GM23338 (cell line): ENCODE measurements around the gene PCDHGA4. TPM values are rescaled to one million over a fixed set of nuclear protein-coding genes. Genes with fewer than 3 reads are reported as not detected.

Source experiments
- ATAC-seq: fragments of 200-7000 bp; cut with Tn5 transposase; 3 replicates; pipeline ENCODE4 v1.9.1; 2020
- DNase-seq: peaks from one replicate; pipeline ENCODE4 v3.0.0-alpha.2; 2015; ENCODE audit warnings: low spot score
- H2AFZ ChIP-seq: fragments of 200-600 bp; sonication (generic); 2 replicates; pipeline ENCODE4 v1.8.0; 2016; ENCODE audit warnings: antibody characterized with exemption, mild to moderate bottlenecking, moderate library complexity
- H3F3A ChIP-seq: fragments of 200-600 bp; sonication (generic); replicated peaks from 2 replicates; pipeline ENCODE4 v1.8.0; 2017; ENCODE audit warnings: antibody characterized with exemption, mixed run types, low read depth
- H3K27ac ChIP-seq: fragments of 200-600 bp; sonication (generic); 2 replicates; pipeline ENCODE4 v1.6.1; 2016; ENCODE audit warnings: low read depth
- H3K27me3 ChIP-seq: fragments of 200-600 bp; sonication (generic); 2 replicates; pipeline ENCODE4 v1.8.0; 2016; ENCODE audit warnings: mild to moderate bottlenecking, mixed run types, moderate library complexity; ENCODE audit not compliant: insufficient read depth
- H3K36me3 ChIP-seq: fragments of 200-600 bp; sonication (generic); 2 replicates; pipeline ENCODE4 v1.8.0; 2016; ENCODE audit warnings: mild to moderate bottlenecking; ENCODE audit not compliant: insufficient read depth
- H3K4me1 ChIP-seq: fragments of 200-600 bp; sonication (generic); 2 replicates; pipeline ENCODE4 v1.8.0; 2016; ENCODE audit warnings: mild to moderate bottlenecking, moderate library complexity; ENCODE audit not compliant: insufficient read depth
- H3K4me2 ChIP-seq: fragments of 200-600 bp; sonication (generic); 2 replicates; pipeline ENCODE4 v1.7.1; 2017; ENCODE audit warnings: mixed run types
- H3K4me3 ChIP-seq: fragments of 200-600 bp; sonication (generic); 2 replicates; pipeline ENCODE4 v1.6.1; 2016; ENCODE audit warnings: mixed run types
- H3K79me2 ChIP-seq: fragments of 200-600 bp; sonication (generic); replicated peaks from 2 replicates; pipeline ENCODE4 v1.8.0; 2017; ENCODE audit warnings: mild to moderate bottlenecking; ENCODE audit not compliant: insufficient read depth
- H3K9me2 ChIP-seq: fragments of 200-600 bp; sonication (generic); 2 replicates; pipeline ENCODE4 v1.8.0; 2017; ENCODE audit not compliant: insufficient read depth
- H4K20me1 ChIP-seq: fragments of 200-600 bp; sonication (generic); replicated peaks from 2 replicates; pipeline ENCODE4 v1.8.0; 2017; ENCODE audit warnings: mild to moderate bottlenecking; ENCODE audit not compliant: insufficient read depth
- H3K27ac Mint-ChIP-seq: 2 replicates; pipeline ENCODE4 v1.8.0; 2020; ENCODE audit warnings: inconsistent platforms, mild to moderate bottlenecking, moderate library complexity, mixed read lengths
- H3K27me3 Mint-ChIP-seq: 3 replicates; pipeline ENCODE4 v1.8.0; 2022; ENCODE audit warnings: low read depth, mild to moderate bottlenecking, moderate library complexity, mixed read lengths, inconsistent platforms; ENCODE audit not compliant: insufficient read depth, poor library complexity
- H3K36me3 Mint-ChIP-seq: 3 replicates; pipeline ENCODE4 v1.8.0; 2021; ENCODE audit warnings: low read depth, mild to moderate bottlenecking, inconsistent platforms, moderate library complexity, mixed read lengths
- H3K4me1 Mint-ChIP-seq: 3 replicates; pipeline ENCODE4 v1.8.0; 2020; ENCODE audit warnings: mild to moderate bottlenecking, inconsistent platforms, mixed read lengths
- H3K4me3 Mint-ChIP-seq: 3 replicates; pipeline ENCODE4 v1.8.0; 2021; ENCODE audit warnings: moderate library complexity, mild to moderate bottlenecking, inconsistent platforms, mixed read lengths
- H3K9me3 Mint-ChIP-seq: 3 replicates; pipeline ENCODE4 v1.8.0; 2020; ENCODE audit warnings: moderate library complexity, mild to moderate bottlenecking, inconsistent platforms, mixed read lengths
- ETS1 ChIP-seq: IDR thresholded peaks from 2 replicates; pipeline ENCODE4 v1.6.1; 2016; ENCODE audit warnings: antibody characterized with exemption
- JUNB ChIP-seq: IDR thresholded peaks from one replicate; pipeline ENCODE4 v1.6.1; 2016; ENCODE audit warnings: antibody characterized with exemption; ENCODE audit not compliant: unreplicated experiment
- POLR2AphosphoS5 ChIP-seq: IDR thresholded peaks from 2 replicates; pipeline ENCODE4 v1.6.1; 2016; ENCODE audit warnings: antibody characterized with exemption, low read depth
- REST ChIP-seq: IDR thresholded peaks from one replicate; pipeline ENCODE4 v1.6.1; 2018; ENCODE audit warnings: antibody characterized with exemption; ENCODE audit not compliant: unreplicated experiment
- STAT1 ChIP-seq: IDR thresholded peaks from one replicate; pipeline ENCODE4 v1.6.1; 2016; ENCODE audit warnings: antibody characterized with exemption; ENCODE audit not compliant: unreplicated experiment
- ZNF331 ChIP-seq: fragments of 250-450 bp; sonication (Bioruptor Pico); IDR thresholded peaks from 2 replicates; pipeline ENCODE4 v1.5.0; 2020; ENCODE audit warnings: low read depth, mild to moderate bottlenecking, moderate library complexity
- polyA plus RNA-seq: library from polyadenylated mRNA; unstranded; fragments of >200 nt; fragmentation: Nextera tagmentation; extraction: Ambion mirVana; gene quantifications from 2 replicates; pipeline ENCODE4 v1.2.1, GENCODE V29; 2016
- total RNA-seq: library from RNA; depleted of rRNA; stranded (reverse); fragments of >200 nt; shearing (Covaris generic); gene quantifications from 2 replicates; pipeline ENCODE4 v1.2.3, GENCODE V29; 2014
- TF ChIP-seq, protein P1 (sequence below): fragments of 250-450 bp; sonication (Bioruptor Pico); IDR thresholded peaks from 2 replicates; pipeline ENCODE4 v1.5.0; 2020; ENCODE audit warnings: mild to moderate bottlenecking, moderate library complexity

The PCDHGA4 gene
- total and polyA plus RNA-seq, 2 experiments from 2014 or later: 0.99 to 7.2 TPM

DNA sequence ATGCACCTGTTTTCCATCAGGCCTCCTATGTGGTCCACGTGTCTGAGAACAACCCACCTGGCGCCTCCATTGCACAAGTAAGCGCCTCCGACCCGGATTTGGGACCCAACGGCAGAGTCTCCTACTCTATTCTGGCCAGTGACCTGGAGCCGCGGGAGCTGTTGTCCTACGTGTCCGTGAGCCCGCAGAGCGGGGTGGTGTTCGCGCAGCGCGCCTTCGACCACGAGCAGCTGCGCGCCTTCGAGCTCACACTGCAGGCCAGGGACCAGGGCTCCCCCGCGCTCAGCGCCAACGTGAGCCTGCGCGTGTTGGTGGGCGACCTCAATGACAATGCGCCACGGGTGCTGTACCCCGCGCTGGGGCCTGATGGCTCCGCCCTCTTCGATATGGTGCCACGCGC, 3.2 kb upstream of the PCDHGA4 start (continued):
- TF ChIP-seq, protein P1, sequence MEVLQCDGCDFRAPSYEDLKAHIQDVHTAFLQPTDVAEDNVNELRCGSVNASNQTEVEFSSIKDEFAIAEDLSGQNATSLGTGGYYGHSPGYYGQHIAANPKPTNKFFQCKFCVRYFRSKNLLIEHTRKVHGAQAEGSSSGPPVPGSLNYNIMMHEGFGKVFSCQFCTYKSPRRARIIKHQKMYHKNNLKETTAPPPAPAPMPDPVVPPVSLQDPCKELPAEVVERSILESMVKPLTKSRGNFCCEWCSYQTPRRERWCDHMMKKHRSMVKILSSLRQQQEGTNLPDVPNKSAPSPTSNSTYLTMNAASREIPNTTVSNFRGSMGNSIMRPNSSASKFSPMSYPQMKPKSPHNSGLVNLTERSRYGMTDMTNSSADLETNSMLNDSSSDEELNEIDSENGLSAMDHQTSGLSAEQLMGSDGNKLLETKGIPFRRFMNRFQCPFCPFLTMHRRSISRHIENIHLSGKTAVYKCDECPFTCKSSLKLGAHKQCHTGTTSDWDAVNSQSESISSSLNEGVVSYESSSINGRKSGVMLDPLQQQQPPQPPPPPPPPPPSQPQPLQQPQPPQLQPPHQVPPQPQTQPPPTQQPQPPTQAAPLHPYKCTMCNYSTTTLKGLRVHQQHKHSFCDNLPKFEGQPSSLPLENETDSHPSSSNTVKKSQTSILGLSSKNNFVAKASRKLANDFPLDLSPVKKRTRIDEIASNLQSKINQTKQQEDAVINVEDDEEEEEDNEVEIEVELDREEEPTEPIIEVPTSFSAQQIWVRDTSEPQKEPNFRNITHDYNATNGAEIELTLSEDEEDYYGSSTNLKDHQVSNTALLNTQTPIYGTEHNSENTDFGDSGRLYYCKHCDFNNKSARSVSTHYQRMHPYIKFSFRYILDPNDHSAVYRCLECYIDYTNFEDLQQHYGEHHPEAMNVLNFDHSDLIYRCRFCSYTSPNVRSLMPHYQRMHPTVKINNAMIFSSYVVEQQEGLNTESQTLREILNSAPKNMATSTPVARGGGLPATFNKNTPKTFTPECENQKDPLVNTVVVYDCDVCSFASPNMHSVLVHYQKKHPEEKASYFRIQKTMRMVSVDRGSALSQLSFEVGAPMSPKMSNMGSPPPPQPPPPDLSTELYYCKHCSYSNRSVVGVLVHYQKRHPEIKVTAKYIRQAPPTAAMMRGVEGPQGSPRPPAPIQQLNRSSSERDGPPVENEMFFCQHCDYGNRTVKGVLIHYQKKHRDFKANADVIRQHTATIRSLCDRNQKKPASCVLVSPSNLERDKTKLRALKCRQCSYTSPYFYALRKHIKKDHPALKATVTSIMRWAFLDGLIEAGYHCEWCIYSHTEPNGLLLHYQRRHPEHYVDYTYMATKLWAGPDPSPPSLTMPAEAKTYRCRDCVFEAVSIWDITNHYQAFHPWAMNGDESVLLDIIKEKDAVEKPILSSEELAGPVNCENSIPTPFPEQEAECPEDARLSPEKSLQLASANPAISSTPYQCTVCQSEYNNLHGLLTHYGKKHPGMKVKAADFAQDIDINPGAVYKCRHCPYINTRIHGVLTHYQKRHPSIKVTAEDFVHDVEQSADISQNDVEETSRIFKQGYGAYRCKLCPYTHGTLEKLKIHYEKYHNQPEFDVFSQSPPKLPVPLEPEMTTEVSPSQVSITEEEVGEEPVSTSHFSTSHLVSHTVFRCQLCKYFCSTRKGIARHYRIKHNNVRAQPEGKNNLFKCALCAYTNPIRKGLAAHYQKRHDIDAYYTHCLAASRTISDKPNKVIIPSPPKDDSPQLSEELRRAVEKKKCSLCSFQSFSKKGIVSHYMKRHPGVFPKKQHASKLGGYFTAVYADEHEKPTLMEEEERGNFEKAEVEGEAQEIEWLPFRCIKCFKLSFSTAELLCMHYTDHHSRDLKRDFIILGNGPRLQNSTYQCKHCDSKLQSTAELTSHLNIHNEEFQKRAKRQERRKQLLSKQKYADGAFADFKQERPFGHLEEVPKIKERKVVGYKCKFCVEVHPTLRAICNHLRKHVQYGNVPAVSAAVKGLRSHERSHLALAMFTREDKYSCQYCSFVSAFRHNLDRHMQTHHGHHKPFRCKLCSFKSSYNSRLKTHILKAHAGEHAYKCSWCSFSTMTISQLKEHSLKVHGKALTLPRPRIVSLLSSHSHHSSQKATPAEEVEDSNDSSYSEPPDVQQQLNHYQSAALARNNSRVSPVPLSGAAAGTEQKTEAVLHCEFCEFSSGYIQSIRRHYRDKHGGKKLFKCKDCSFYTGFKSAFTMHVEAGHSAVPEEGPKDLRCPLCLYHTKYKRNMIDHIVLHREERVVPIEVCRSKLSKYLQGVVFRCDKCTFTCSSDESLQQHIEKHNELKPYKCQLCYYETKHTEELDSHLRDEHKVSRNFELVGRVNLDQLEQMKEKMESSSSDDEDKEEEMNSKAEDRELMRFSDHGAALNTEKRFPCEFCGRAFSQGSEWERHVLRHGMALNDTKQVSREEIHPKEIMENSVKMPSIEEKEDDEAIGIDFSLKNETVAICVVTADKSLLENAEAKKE (CRISPR knock-in tag): no peak
- TF ChIP-seq POLR2AphosphoS5: no peak
- no peak for TF ChIP-seq STAT1

DNA sequence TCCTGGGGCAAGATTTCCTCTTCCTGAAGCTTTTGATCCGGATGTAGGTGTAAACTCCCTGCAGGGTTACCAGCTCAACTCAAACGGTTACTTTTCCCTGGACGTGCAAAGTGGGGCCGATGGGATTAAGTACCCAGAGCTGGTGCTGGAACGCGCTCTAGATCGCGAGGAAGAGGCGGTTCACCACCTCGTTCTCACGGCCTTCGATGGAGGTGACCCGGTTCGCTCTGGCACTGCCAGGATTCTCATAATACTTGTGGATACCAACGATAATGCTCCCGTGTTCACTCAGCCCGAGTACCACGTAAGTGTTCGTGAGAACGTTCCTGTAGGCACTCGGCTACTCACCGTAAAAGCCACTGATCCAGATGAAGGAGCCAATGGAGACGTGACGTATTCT, 820 bp downstream of the PCDHGA4 start:
- no peak overlapping the region for H3K27ac ChIP-seq
- H4K20me1 ChIP-seq: no peaks in the 10 kb centered on the region
- Mint-ChIP-seq H3K27ac (no peak overlapping the region), H3K4me3 (no peak overlapping the region), H3K9me3 (peaks cover 62% of the 10 kb centered on the region), H3K4me1 (peaks cover 5% of the 10 kb centered on the region), H3K36me3 (peaks cover 61% of the 10 kb centered on the region), H3K27me3 (peaks cover 4% of the 10 kb centered on the region)
- no peaks in the 10 kb centered on the region for H3K27me3 ChIP-seq
- no peak overlapping the region for H3K4me3 ChIP-seq
- H3K36me3 ChIP-seq: no peaks in the 10 kb centered on the region
- ATAC-seq: no peak
- H3K4me1 ChIP-seq: no peaks in the 10 kb centered on the region
- H3K9me2 ChIP-seq: no peaks in the 10 kb centered on the region
- no peak overlapping the region for H3K4me2 ChIP-seq
- no peaks in the 10 kb centered on the region for H3K79me2 ChIP-seq
- DNase-seq: no peak
- H3F3A ChIP-seq: 0 out of 2 replicates have a peak, but pooled peaks cover 5% of the 10 kb centered on the region
- H2AFZ ChIP-seq: no peak overlapping the region
- no peak for TF ChIP-seq REST
- no peak for TF ChIP-seq ZNF331 (CRISPR knock-in tag)
- no peak for TF ChIP-seq JUNB
- TF ChIP-seq STAT1: no peak
- TF ChIP-seq ETS1: no peak
